SK-N-SH treated with all-trans-retinoic acid at 6 μM for 48 hours (cell line): ENCODE results near the gene PUSL1.

Source experiments
- ATAC-seq: fragments of 200-7000 bp; cut with Tn5 transposase; 3 replicates; pipeline ENCODE4 v1.9.1; 2020; ENCODE audit warnings: mild to moderate bottlenecking, moderate library complexity
- BACH2 ChIP-seq: fragments of 250-450 bp; sonication (Bioruptor Pico); IDR thresholded peaks from 2 replicates; pipeline ENCODE4 v1.9.0; 2021; ENCODE audit warnings: mild to moderate bottlenecking, borderline replicate concordance
- CSDC2 ChIP-seq: fragments of 250-450 bp; sonication (Bioruptor Pico); IDR thresholded peaks from 2 replicates; pipeline ENCODE4 v1.5.0; 2020; ENCODE audit warnings: mild to moderate bottlenecking, moderate library complexity
- ESRRG ChIP-seq: fragments of 250-450 bp; sonication (Bioruptor Pico); IDR thresholded peaks from 2 replicates; pipeline ENCODE4 v1.6.1; 2021; ENCODE audit warnings: mild to moderate bottlenecking
- GLIS3 ChIP-seq: fragments of 250-450 bp; sonication (Bioruptor Pico); IDR thresholded peaks from 2 replicates; pipeline ENCODE4 v1.5.0; 2020; ENCODE audit warnings: mild to moderate bottlenecking, moderate library complexity
- ISL1 ChIP-seq: fragments of 250-450 bp; sonication (Bioruptor Pico); IDR thresholded peaks from 2 replicates; pipeline ENCODE4 v2.1.2; 2022; ENCODE audit warnings: mild to moderate bottlenecking, moderate library complexity
- OSR1 ChIP-seq: fragments of 250-450 bp; sonication (Bioruptor Pico); IDR thresholded peaks from 2 replicates; pipeline ENCODE4 v1.8.0; 2022; ENCODE audit warnings: moderate library complexity, mild to moderate bottlenecking, inconsistent platforms
- PPARA ChIP-seq: fragments of 250-450 bp; sonication (Bioruptor Pico); IDR thresholded peaks from 2 replicates; pipeline ENCODE4 v1.5.0; 2020; ENCODE audit warnings: mild to moderate bottlenecking, borderline replicate concordance
- SNAI2 ChIP-seq: fragments of 250-450 bp; sonication (Bioruptor Pico); IDR thresholded peaks from 2 replicates; pipeline ENCODE4 v1.5.0; 2020; ENCODE audit warnings: mild to moderate bottlenecking, moderate library complexity
- TCF4 ChIP-seq: fragments of 250-450 bp; sonication (Bioruptor Pico); IDR thresholded peaks from 2 replicates; pipeline ENCODE4 v1.8.0; 2021; ENCODE audit warnings: mild to moderate bottlenecking, moderate library complexity, borderline replicate concordance
- TOX ChIP-seq: fragments of 250-450 bp; sonication (Bioruptor Pico); IDR thresholded peaks from 2 replicates; pipeline ENCODE4 v1.8.0; 2021; ENCODE audit warnings: mild to moderate bottlenecking, moderate library complexity, borderline replicate concordance
- ZC3H10 ChIP-seq: fragments of 250-450 bp; sonication (Bioruptor Pico); IDR thresholded peaks from 2 replicates; pipeline ENCODE4 v1.5.1; 2021; ENCODE audit warnings: mild to moderate bottlenecking, moderate library complexity
- ZFP3 ChIP-seq: fragments of 250-450 bp; sonication (Bioruptor Pico); IDR thresholded peaks from 2 replicates; pipeline ENCODE4 v1.5.0; 2020; ENCODE audit warnings: mild to moderate bottlenecking, moderate library complexity
- ZFP30 ChIP-seq: fragments of 450-650 bp; formaldehyde crosslinking; IDR thresholded peaks from 2 replicates; pipeline ENCODE4 v1.5.0; 2022; ENCODE audit warnings: mild to moderate bottlenecking, moderate library complexity
- ZNF565 ChIP-seq: fragments of 450-650 bp; formaldehyde crosslinking; conservative IDR thresholded peaks from 2 replicates; pipeline ENCODE4 v1.5.0; 2020; ENCODE audit warnings: low read depth, mild to moderate bottlenecking, moderate library complexity
- ZNF70 ChIP-seq: fragments of 450-650 bp; formaldehyde crosslinking; IDR thresholded peaks from 2 replicates; pipeline ENCODE4 v1.5.0; 2020; ENCODE audit warnings: mild to moderate bottlenecking, moderate library complexity
- ZNF8 ChIP-seq: fragments of 450-650 bp; formaldehyde crosslinking; IDR thresholded peaks from 2 replicates; pipeline ENCODE4 v1.5.0; 2020; ENCODE audit warnings: mild to moderate bottlenecking, moderate library complexity
- TF ChIP-seq, protein P1 (sequence below): fragments of 250-450 bp; sonication (Bioruptor Pico); IDR thresholded peaks from 2 replicates; pipeline ENCODE4 v1.5.1; 2021; ENCODE audit warnings: mild to moderate bottlenecking, moderate library complexity
- TF ChIP-seq, protein P2 (sequence below): fragments of 250-450 bp; sonication (Bioruptor Pico); IDR thresholded peaks from 2 replicates; pipeline ENCODE4 v1.8.0; 2020; ENCODE audit warnings: mild to moderate bottlenecking, moderate library complexity, borderline replicate concordance
- TF ChIP-seq, protein P3 (sequence below): fragments of 250-450 bp; sonication (Bioruptor Pico); IDR thresholded peaks from 2 replicates; pipeline ENCODE4 v1.8.0; 2021; ENCODE audit warnings: low read depth, mild to moderate bottlenecking, moderate library complexity, borderline replicate concordance
- TF ChIP-seq, protein P4 (sequence below): fragments of 250-450 bp; sonication (Bioruptor Pico); IDR thresholded peaks from 2 replicates; pipeline ENCODE4 v1.5.0; 2020; ENCODE audit warnings: mild to moderate bottlenecking, moderate library complexity

PUSL1 gene

DNA sequence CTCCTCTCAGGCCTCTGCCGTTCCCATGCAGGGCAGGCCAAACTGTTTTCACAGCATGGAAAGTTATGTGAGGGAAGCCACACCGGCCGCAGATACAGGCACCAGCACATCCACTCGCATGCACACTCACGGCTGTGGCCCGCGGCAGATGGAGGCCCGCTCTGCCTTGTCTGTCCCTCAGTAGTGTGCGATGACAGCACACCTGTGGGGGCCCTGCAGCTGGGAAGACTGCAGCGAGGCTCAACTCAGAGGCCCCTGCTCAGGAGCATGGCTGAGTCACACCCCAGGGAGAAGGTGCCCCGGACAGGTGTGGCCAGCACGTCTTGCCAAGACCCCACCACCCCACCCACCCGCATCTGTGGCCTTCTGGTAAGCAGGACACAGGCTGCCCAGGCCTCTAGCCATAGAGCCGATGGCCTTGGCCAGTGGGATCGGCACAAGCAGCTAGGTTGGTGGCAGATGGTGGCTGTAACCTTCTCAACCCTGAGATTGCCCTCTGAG, 33.4 kb upstream of the PUSL1 start (continued):
- TF ChIP-seq PPARA (CRISPR knock-in tag), result no peak
- TF ChIP-seq, all 23 proteins: peak for 0

DNA sequence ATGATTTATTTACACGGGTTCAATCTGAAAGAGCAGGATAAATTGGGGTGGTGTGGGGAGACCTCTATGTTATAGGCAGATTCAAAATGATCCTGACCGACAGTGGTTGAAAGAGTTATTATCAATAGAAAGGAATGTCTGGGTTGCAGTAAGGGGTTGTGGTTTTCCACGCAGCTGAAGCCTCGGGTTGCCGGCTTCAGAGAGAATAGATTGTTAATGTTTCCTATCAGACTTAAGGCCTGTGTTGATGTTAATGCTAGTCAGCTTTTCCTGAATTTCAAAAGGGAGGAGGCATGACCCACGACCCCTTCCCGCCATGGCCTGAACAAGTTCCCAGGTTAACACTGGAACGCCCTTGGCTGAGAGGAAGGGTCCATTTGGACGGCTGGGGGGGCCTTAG, 32.6 kb upstream of the PUSL1 start:
- no peak for ATAC-seq
- TF ChIP-seq ZC3H10 (CRISPR knock-in tag) (no peak), TOX (CRISPR knock-in tag) (no peak), CSDC2 (CRISPR knock-in tag) (no peak), BACH2 (no peak), OSR1 (CRISPR knock-in tag) (no peak), ZFP30 (no peak), ZNF8 (CRISPR knock-in tag) (no peak)
- TF ChIP-seq, protein P1, sequence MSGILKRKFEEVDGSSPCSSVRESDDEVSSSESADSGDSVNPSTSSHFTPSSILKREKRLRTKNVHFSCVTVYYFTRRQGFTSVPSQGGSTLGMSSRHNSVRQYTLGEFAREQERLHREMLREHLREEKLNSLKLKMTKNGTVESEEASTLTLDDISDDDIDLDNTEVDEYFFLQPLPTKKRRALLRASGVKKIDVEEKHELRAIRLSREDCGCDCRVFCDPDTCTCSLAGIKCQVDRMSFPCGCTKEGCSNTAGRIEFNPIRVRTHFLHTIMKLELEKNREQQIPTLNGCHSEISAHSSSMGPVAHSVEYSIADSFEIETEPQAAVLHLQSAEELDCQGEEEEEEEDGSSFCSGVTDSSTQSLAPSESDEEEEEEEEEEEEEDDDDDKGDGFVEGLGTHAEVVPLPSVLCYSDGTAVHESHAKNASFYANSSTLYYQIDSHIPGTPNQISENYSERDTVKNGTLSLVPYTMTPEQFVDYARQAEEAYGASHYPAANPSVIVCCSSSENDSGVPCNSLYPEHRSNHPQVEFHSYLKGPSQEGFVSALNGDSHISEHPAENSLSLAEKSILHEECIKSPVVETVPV (CRISPR knock-in tag), result no peak
- TF ChIP-seq, protein P2, sequence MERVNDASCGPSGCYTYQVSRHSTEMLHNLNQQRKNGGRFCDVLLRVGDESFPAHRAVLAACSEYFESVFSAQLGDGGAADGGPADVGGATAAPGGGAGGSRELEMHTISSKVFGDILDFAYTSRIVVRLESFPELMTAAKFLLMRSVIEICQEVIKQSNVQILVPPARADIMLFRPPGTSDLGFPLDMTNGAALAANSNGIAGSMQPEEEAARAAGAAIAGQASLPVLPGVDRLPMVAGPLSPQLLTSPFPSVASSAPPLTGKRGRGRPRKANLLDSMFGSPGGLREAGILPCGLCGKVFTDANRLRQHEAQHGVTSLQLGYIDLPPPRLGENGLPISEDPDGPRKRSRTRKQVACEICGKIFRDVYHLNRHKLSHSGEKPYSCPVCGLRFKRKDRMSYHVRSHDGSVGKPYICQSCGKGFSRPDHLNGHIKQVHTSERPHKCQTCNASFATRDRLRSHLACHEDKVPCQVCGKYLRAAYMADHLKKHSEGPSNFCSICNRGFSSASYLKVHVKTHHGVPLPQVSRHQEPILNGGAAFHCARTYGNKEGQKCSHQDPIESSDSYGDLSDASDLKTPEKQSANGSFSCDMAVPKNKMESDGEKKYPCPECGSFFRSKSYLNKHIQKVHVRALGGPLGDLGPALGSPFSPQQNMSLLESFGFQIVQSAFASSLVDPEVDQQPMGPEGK, result no peak

DNA sequence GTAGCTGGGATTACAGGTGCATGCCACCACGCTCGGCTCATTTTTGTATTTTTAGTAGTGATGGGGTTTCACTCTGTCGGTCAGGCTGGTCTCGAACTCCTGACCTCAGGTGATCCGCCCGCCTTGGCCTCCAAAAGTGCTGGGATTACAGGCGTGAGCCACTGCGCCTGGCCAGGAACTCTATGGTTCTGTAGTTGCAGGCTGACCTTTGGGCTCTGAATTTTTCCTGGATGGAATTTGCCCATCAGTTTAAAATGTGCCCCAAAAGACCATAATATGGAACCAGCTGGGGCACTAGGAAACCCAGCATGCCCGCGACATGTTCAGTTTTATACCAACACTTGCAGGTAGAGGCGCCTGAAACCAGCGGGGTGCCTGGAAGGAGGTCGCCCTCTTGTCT, 29.8 kb upstream of the PUSL1 start:
- ATAC-seq, result no peak
- TF ChIP-seq, protein P2, result no peak
- TF ChIP-seq ISL1 (CRISPR knock-in tag), result no peak
- TF ChIP-seq OSR1 (CRISPR knock-in tag), result no peak
- TF ChIP-seq ZNF70 (CRISPR knock-in tag), result no peak
- TF ChIP-seq, protein P3, sequence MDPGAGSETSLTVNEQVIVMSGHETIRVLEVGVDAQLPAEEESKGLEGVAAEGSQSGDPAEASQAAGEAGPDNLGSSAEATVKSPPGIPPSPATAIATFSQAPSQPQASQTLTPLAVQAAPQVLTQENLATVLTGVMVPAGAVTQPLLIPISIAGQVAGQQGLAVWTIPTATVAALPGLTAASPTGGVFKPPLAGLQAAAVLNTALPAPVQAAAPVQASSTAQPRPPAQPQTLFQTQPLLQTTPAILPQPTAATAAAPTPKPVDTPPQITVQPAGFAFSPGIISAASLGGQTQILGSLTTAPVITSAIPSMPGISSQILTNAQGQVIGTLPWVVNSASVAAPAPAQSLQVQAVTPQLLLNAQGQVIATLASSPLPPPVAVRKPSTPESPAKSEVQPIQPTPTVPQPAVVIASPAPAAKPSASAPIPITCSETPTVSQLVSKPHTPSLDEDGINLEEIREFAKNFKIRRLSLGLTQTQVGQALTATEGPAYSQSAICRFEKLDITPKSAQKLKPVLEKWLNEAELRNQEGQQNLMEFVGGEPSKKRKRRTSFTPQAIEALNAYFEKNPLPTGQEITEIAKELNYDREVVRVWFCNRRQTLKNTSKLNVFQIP (CRISPR knock-in tag), result no peak
- TF ChIP-seq GLIS3 (CRISPR knock-in tag), result no peak
- TF ChIP-seq TCF4 (CRISPR knock-in tag), result no peak
- TF ChIP-seq CSDC2 (CRISPR knock-in tag), result no peak
- no peak for TF ChIP-seq ZFP3
- TF ChIP-seq ZNF565 (CRISPR knock-in tag), result no peak
- TF ChIP-seq, protein P1 (CRISPR knock-in tag), result no peak
- no peak for TF ChIP-seq SNAI2 (CRISPR knock-in tag)
- TF ChIP-seq ZC3H10 (CRISPR knock-in tag), result no peak
- TF ChIP-seq, all 23 proteins: peak for 0

DNA sequence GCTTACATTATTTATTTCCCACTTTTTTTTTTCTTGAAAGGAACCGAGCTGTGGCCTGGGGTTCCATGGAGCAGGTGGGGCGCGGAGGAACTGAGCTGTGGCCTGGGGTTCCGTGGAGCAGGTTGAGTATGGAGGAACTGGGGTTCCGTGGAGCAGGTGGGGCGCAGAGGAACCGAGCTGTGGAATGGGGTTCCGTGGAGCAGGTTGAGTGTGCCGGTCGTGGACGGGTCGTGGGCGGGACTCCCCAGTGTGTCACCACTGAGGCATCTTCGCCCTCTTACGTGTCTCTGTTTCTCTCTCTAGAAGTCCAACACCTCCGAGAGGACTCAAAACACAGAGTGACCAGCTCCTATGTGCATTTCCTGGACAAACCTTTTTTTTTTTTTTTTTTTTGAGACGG, 29.4 kb upstream of the PUSL1 start:
- no peak for ATAC-seq
- TF ChIP-seq ZNF70 (CRISPR knock-in tag) (no peak), ZNF565 (CRISPR knock-in tag) (no peak), PPARA (CRISPR knock-in tag) (no peak), OSR1 (CRISPR knock-in tag) (no peak), ESRRG (no peak), BACH2 (no peak), ZC3H10 (CRISPR knock-in tag) (no peak), TCF4 (CRISPR knock-in tag) (no peak), ZFP3 (no peak), TOX (CRISPR knock-in tag) (no peak), GLIS3 (CRISPR knock-in tag) (no peak)
- TF ChIP-seq, protein P2, result no peak
- TF ChIP-seq, protein P4, sequence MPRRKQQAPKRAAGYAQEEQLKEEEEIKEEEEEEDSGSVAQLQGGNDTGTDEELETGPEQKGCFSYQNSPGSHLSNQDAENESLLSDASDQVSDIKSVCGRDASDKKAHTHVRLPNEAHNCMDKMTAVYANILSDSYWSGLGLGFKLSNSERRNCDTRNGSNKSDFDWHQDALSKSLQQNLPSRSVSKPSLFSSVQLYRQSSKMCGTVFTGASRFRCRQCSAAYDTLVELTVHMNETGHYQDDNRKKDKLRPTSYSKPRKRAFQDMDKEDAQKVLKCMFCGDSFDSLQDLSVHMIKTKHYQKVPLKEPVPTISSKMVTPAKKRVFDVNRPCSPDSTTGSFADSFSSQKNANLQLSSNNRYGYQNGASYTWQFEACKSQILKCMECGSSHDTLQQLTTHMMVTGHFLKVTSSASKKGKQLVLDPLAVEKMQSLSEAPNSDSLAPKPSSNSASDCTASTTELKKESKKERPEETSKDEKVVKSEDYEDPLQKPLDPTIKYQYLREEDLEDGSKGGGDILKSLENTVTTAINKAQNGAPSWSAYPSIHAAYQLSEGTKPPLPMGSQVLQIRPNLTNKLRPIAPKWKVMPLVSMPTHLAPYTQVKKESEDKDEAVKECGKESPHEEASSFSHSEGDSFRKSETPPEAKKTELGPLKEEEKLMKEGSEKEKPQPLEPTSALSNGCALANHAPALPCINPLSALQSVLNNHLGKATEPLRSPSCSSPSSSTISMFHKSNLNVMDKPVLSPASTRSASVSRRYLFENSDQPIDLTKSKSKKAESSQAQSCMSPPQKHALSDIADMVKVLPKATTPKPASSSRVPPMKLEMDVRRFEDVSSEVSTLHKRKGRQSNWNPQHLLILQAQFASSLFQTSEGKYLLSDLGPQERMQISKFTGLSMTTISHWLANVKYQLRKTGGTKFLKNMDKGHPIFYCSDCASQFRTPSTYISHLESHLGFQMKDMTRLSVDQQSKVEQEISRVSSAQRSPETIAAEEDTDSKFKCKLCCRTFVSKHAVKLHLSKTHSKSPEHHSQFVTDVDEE (CRISPR knock-in tag), result no peak
- TF ChIP-seq, protein P3 (CRISPR knock-in tag), result no peak
